ENCODE results near the gene ZNF319. TPM values are rescaled to one million over a fixed set of nuclear protein-coding genes. Genes with fewer than 3 reads are reported as not detected.

The ZNF319 gene
- total and polyA plus RNA-seq, 2 of the 8 experiments (the other 6 are each of a cell fraction or from before 2014, with no cell fraction given): 3.3 to 5.5 TPM

DNA sequence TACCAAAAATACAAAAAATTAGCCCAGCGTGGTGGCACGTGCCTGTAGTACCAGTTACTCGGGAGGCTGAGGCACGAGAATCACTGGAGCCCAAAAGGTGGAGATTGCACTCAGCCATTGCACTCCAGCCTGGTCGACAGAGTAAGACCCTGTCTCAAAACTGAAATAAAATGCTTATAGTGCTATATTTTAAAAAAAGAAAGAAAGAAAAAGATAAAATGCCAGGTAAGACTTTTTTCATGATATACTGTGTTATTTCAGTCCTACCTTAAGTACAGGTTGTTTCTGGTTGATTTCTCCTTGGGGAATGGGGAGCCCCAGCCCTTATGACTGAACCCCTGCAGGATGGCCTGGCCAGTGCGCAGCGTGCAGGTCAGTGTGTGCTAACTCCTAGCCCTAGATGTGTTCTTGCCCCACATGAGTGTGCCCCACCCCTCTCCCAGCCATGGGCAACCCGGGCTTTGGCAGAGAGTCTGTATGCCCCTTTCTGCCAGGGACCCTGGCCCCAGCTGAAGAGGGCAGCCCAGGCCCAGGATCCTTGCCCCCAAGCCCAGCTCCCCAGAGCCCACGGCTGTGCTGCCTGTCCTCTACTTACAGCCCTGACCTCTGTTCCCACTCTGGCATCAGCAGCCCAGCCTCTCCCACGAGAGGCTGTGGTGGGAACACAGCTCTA, 30.9 kb downstream of the ZNF319 start (continued):
- TF ChIP-seq NANOG (IDR thresholded peaks at IDR 0.05; ENCODE audit: insufficient read depth, low read depth, low read length, poor library complexity, severe bottlenecking) (no peak), SRF (IDR thresholded peaks at IDR 0.05; ENCODE audit: low read depth, low read length) (no peak), POLR2AphosphoS5 (IDR thresholded peaks at IDR 0.05; ENCODE audit: low read depth, low read length) (no peak), BRCA1 (IDR thresholded peaks at IDR 0.05; ENCODE audit: low read depth, low read length) (no peak)
